ACHN (cell line): ENCODE results near the gene PRKCZ.

ENCODE experiments used
- DNase-seq: peaks from one replicate; pipeline ENCODE4 v3.0.0-alpha.2; 2015
- in situ Hi-C: cut with HindIII; loops from 2 replicates; pipeline ENCODE4 v1.10.0; 2017; ENCODE audit warnings: low sequenced_read_pairs, low pct_ligation_motif_present, low pct_unique_long_range_greater_than_20kb

PRKCZ gene

GRCh38 chr1:2054560-2054959 lies 4.3 kb downstream of the PRKCZ start:
- DNase-seq, result no peak
- in situ Hi-C loops, result no loop called here

GRCh38 chr1:2055911-2056575 lies 5.8 kb downstream of the PRKCZ start:
- in situ Hi-C loops, result no loop called here
- DNase-seq, result no peak

DNA sequence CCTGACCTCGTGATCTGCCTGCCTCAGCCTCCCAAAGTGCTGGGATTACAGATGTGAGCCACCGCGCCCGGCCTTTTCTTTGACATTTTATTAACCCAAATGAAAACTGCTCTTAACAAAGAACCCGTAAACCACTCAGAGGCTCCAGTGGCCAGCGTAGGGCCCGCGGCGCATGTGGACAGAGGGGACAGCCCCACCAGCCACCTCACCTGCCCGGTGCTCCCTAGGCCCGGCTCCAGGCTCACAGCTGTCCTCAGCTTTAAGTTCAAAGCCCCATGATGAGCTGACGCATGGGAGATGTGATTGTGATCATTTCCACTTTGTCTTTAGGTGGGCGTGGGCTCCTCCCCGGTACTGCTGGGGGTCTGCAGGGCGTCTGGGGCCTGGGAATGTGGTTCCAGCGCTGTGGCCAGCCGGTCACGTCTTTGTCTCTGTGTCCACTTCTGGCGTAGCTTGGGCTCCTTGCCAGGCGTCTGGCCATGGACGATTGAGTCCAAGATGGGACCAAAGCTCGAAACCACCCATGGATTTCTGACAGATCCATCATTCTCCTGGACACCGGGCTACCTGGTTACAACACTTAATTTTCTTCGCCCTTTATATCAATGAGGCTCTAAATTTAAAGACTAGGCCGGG lies 6.9 kb downstream of the PRKCZ start:
- in situ Hi-C loops, result no loop called here
- DNase-seq, result no peak

GRCh38 chr1:2059290-2059953 lies 9.2 kb downstream of the PRKCZ start:
- no peak for DNase-seq
- in situ Hi-C loops, result no loop called here

DNA sequence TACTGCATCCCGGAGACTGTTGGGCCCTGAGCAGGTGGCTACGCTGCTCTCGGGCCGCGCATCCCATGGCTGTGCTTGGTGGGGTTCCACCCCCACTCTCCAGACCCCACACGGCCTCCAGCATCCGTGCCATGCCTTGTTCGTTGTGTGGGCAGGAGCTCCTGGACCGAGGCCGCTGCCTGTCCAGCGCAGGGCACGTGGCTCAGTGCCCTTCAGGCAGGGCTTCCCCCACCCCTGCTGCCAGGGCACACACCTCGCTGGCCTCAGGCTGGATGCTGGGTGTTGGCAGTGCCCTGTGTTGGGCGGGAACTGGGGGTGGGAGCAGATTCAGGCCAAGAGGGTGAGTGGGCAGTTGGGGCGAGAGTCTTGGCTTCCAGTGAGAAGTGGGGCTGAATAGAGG lies 9.9 kb downstream of the PRKCZ start:
- in situ Hi-C loops, result no loop called here
- no peak for DNase-seq

GRCh38 chr1:2060535-2060934 lies 10.3 kb downstream of the PRKCZ start:
- in situ Hi-C loops, result no loop called here
- no peak for DNase-seq

GRCh38 chr1:2061065-2061778 lies 11.0 kb downstream of the PRKCZ start:
- DNase-seq, result no peak
- in situ Hi-C loops, result no loop called here

GRCh38 chr1:2065699-2066098 lies 15.5 kb downstream of the PRKCZ start:
- in situ Hi-C loops, result no loop called here
- DNase-seq, result no peak

DNA sequence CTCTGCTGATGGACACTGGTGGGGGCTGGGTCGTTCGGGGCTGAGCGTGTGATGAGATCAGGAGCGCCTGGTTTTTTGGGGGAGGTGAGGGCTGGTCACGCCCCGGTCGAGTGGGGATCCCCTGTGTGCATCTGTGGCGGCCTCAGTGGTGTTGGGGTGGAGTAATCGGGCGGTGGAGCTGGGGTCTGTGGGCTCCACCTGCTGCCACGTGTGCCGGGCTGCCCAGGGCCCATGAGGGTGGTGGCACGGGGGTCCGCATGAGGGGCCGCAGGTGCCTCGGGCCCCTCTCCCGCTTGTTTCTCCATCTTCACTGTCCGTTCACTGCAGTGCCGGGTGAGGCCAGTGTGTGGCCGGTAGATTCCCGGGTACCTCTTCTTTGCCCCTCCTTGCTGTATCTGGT lies 17.2 kb downstream of the PRKCZ start:
- DNase-seq, result no peak
- in situ Hi-C loops, result no loop called here

DNA sequence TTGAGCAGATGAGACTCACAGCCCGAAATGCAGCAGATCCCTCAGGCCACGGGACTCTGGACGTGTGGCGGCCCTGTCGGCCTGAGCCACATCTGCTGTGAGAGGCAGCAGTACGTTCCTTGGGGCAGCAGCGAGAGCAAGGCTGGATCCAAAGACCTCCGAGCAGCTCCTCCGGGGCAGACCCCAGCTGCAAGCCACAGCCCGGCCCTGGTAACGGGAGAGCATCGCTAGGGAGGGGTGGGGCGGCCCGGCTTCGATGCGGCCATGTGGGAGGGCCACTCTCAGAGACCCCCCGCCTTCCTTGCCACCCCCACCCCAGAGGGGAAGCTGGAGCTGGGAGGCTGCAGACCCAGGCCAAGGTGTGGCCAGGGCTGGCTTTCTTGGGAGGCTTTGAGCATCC lies 17.8 kb downstream of the PRKCZ start:
- in situ Hi-C loops, result no loop called here
- no peak for DNase-seq

GRCh38 chr1:2068951-2069350 lies 18.7 kb downstream of the PRKCZ start:
- no peak for DNase-seq
- in situ Hi-C loops, result no loop called here

- DNase-seq, result no peak
- in situ Hi-C loops, result no loop called here
Measured at GRCh38 chr1:2070016-2070415, 19.8 kb downstream of the PRKCZ start.

- DNase-seq, result no peak
- in situ Hi-C loops, result no loop called here
Measured at GRCh38 chr1:2070800-2071530, 20.8 kb downstream of the PRKCZ start.

GRCh38 chr1:2072109-2072806 lies 22.0 kb downstream of the PRKCZ start:
- no peak for DNase-seq
- in situ Hi-C loops, result no loop called here

GRCh38 chr1:2072891-2073290 lies 22.7 kb downstream of the PRKCZ start:
- in situ Hi-C loops, result no loop called here
- DNase-seq, result no peak

DNA sequence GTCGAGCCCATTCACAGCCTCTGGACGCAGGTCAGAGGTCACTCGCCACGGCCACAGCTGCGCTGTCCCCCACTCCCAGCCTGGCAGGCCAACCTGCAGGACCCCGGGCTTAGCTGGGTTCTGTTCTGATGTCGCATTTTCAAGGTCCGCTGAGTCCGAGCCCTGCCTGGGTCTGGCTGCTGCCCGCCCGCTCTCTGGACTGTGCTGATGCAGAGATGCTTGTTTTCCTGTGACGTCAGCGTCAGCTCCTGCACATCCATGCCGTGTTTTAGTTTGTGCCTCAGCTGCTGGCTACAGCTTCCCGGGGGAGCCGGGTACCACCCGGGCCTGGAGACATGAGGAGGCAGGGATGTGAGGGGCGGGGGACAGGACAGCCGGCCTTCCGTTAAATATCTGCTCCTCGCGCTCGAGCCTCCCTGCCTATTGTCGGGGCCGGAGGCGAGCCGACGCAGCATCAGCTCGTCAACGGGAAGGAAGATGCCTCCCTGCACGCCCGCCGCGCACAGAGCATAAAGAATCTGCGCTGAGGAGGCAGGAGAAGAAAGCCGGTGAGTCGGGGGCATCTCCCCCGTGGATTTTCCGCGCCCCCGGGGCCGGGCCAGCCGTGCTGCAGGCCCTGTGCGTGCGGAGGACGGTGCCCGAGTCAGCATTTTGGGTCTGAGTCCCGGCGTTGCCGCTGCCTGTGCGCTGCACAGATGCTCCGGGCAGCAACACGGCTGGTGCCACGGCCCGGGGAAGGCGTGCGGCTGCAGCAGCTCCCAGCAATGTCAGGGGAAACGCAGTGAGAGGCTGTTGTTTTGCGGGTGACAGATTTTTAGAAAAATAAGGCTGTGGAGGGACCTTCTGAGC lies 23.4 kb downstream of the PRKCZ start:
- in situ Hi-C loops, result no loop called here
- no peak for DNase-seq

- no peak for DNase-seq
- in situ Hi-C loops, result no loop called here
Measured at GRCh38 chr1:2074396-2074795, 24.2 kb downstream of the PRKCZ start.
